ENCODE results near the gene WIPF1. TPM values are rescaled to one million over a fixed set of nuclear protein-coding genes. Genes with fewer than 3 reads are reported as not detected.
A peak's percentile ranks its signal among the peaks of the same experiment; 100 is the strongest.

The WIPF1 gene
- total RNA-seq, 2 donors from 2014 or later = 8.8 to 17.4 TPM

GRCh38 chr2:174585146-174585545 lies 12.5 kb downstream of the WIPF1 start:
- intact Hi-C loops (cut with DNase I, micrococcal nuclease) = no loop called here
- no peak for DNase-seq
- no peak for ATAC-seq

- DNase-seq = no peak
Measured at GRCh38 chr2:174581491-174581890, 16.1 kb downstream of the WIPF1 start.

DNA sequence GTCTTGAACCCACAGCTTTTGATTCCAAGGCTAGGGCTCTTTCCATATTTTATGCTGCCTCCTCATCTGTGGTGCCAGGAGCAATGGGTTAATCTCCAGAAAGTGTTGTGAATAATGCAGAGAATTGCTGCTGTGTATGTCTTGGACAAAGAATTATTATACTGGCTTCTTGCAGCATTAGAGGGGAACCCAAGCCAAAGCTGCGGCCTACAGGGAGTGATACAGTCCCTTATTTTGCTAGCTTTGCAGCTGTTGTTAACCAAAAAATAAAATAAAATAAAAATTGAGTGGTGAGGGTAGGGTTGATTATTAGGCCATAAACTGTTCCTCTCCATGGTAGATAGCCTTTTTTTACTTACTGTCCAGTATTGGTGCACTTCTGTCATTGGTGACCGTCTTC lies 16.7 kb downstream of the WIPF1 start:
- intact Hi-C loops (cut with DNase I, micrococcal nuclease) = no loop called here
- ATAC-seq = no peak
- no peak for DNase-seq

More at GRCh38 chr2:174581491-174581890, 16.1 kb downstream of the WIPF1 start:
- no peak for ATAC-seq
- intact Hi-C loops (cut with DNase I, micrococcal nuclease) = no loop called here

GRCh38 chr2:174577967-174578589 lies 19.5 kb downstream of the WIPF1 start:
- DNase-seq (no peak), ATAC-seq (no peak)
- intact Hi-C loops (cut with DNase I, micrococcal nuclease) = loop anchor here in 1 of 2 donors (10.0 kb wide), 1 partner anchor 107 kb away; no protein-coding TSS in a partner anchor

DNA sequence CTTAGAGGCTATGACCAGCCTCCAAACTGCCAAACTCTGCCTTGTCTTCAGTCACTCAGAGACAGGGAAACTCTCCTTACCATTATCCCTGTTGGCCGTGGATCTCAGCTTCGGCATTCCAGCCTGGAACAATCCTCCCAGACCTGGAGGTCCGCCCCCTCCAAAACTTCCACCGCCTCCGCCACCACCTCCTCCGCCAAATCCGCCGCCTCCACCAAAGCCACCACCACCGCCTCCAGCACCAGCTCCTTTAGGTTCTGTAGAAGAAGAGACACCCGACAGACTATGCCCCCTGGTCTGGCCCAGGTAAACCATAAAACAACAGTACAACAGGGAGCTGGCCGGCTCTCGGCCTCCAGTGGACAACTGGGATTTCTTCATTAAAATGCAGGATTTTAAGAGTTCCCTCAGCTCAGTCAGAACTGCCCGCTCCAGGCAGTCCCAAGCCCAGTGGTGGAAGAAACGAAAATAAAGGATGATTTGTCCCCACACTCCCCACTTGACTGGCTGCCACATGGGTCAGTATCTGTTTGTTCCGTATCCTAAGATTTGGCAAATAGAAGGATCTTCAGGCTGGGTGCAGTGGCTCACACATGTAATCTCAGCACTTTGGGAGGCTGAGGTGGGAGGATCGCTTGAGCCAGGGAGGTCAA lies 22.4 kb downstream of the WIPF1 start:
- DNase-seq = no peak
- no peak for ATAC-seq
- intact Hi-C loops (cut with DNase I, micrococcal nuclease) = loop anchor here in 1 of 2 donors (10.0 kb wide), 1 partner anchor 110 kb away; no protein-coding TSS in a partner anchor

DNA sequence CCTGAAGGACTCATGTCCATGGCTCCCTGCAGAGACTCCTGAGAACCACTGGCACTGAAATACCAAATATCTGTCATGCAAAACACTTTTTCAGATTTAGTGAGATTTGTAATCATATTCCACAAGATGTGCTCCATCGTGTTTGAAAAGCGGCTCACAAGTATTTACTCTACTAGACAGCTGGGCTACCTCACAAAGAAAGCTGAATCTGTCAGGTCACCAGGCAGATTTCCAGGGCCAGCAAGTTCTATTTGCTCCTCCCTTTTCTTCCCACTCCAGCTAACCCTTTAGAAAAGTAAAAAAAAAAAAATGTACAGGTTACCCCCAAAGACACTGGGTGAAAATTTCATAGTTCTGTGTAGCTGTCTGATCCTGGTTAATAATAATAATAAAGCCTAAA lies 22.9 kb downstream of the WIPF1 start:
- ATAC-seq (no peak), DNase-seq (no peak)
- intact Hi-C loops (cut with DNase I, micrococcal nuclease) = loop anchor here in 1 of 2 donors (10.0 kb wide), 1 partner anchor 110 kb away; no protein-coding TSS in a partner anchor

GRCh38 chr2:174573621-174574081 lies 24.0 kb downstream of the WIPF1 start:
- ATAC-seq (no peak), DNase-seq (no peak)
- intact Hi-C loops (cut with DNase I, micrococcal nuclease) = loop anchor here in 1 of 2 donors (10.0 kb wide), 1 partner anchor 111 kb away; no protein-coding TSS in a partner anchor

DNA sequence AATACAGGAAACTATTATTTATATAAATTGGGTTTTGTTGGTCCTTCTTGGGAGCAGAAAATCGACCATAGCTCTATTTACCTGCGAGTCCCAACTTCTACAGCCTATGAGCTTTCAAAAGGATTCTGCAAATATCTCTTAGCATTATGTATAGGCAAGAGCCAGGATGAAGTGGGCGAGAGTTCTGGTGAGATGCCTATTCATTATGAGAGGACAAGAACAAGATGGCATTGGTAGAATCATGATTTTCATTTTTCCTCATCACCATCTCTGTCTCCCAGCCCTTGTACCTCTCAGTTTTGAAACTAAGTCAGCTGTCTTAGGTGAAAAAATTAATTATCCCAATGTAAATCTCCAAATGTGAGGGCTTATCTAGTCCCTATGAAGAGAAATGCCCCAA lies 25.0 kb downstream of the WIPF1 start:
- DNase-seq (no peak), ATAC-seq (no peak)
- intact Hi-C loops (cut with DNase I, micrococcal nuclease) = loop anchor here in 1 of 2 donors (10.0 kb wide), 1 partner anchor 112 kb away; no protein-coding TSS in a partner anchor

- ATAC-seq = no peak
- DNase-seq = no peak
- intact Hi-C loops (cut with DNase I, micrococcal nuclease) = loop anchor here in 1 of 2 donors (10.0 kb wide), 1 partner anchor 113 kb away; no protein-coding TSS in a partner anchor
Measured at GRCh38 chr2:174571669-174572323, 25.8 kb downstream of the WIPF1 start.

- intact Hi-C loops (cut with DNase I, micrococcal nuclease) = loop anchor here in 1 of 2 donors (10.0 kb wide), 1 partner anchor 114 kb away; no protein-coding TSS in a partner anchor
- DNase-seq (no peak), ATAC-seq (no peak)
Measured at GRCh38 chr2:174570318-174570958, 27.2 kb downstream of the WIPF1 start.

DNA sequence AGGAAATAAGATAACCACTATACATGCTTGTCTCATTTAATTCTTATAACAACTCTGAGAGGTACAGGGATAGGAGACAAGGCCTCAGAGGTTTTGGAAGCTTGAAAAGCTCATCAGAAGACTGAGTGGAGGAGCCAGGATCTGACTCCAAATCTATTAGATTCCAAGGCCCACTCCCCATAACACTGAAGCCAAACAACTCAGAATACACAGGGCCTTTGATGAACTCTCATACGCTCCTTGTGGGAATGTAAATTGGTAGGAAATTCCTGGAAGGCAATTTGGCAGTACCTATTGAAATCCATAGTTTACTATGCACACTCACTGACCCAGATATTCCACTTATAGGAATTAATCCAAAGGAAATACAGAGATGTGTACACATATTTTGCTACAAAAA lies 27.9 kb downstream of the WIPF1 start:
- ATAC-seq = no peak
- DNase-seq = no peak
- intact Hi-C loops (cut with DNase I, micrococcal nuclease) = loop anchor here in 1 of 2 donors (10.0 kb wide), 1 partner anchor 115 kb away; no protein-coding TSS in a partner anchor

GRCh38 chr2:174568425-174568824 lies 29.2 kb downstream of the WIPF1 start:
- DNase-seq = no peak
- intact Hi-C loops (cut with DNase I, micrococcal nuclease) = no loop called here
- ATAC-seq = peak; percentile 41

DNA sequence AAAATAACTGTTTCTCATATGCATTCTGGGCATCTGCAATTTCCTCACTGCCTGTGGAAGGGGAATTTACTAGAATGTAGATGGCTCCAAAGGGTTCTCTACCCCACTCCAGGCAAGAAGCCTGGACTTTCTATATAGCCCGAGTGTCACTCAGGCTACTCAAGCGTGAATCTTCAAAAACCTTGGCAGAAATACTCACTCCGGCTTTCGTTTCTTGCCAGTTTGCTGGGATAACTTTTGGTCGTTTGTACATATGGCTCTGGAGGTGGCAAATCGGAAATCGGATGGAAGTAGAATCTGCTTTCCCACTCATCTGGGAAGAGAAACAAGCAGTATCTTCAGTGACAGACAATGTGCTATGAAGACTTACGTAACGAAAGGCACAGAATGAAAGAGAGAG lies 30.7 kb downstream of the WIPF1 start:
- no peak for DNase-seq
- ATAC-seq = no peak
- intact Hi-C loops (cut with DNase I, micrococcal nuclease) = no loop called here

GRCh38 chr2:174563530-174564282 lies 33.9 kb downstream of the WIPF1 start:
- ATAC-seq = no peak
- intact Hi-C loops (cut with DNase I, micrococcal nuclease) = no loop called here

GRCh38 chr2:174561972-174562370 lies 35.6 kb downstream of the WIPF1 start:
- DNase-seq (no peak), ATAC-seq (no peak)
- intact Hi-C loops (cut with DNase I, micrococcal nuclease) = no loop called here

More at GRCh38 chr2:174563530-174564282, 33.9 kb downstream of the WIPF1 start:
- no peak for DNase-seq

DNA sequence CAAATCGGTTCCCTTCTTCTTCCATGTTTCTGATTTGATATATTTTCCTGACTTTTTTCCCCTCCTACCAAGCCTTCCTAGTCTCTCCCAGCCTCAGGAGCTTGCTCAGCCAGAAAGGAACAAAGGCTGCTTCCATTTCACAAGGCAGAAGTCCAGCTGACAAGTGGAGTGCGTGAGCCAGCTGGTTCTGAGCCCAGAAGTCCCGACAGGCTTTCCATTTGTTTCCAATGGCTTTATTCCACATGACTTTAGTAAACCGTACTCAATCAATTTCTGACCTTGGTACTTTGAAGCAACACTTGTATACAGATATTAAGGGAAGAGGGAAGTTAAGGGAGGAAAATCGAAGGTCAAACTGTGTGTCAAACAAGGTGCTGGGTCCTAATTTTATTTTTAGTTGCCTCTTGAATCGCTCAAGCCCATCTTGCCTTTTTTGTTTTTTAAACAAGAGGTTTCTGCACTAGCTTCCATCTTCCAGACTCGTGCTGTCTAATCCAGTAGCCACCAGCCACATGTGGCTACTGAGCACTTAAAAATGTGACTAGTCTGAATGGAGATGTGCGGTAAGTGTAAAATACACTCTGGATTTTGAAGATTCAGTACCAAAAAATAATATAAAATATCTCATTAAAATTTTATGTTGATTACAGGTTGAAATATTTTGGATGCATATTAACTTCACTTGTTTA lies 36.2 kb downstream of the WIPF1 start:
- ATAC-seq (no peak), DNase-seq (peak; percentile 34 to 47)
- intact Hi-C loops (cut with DNase I, micrococcal nuclease) = no loop called here

DNA sequence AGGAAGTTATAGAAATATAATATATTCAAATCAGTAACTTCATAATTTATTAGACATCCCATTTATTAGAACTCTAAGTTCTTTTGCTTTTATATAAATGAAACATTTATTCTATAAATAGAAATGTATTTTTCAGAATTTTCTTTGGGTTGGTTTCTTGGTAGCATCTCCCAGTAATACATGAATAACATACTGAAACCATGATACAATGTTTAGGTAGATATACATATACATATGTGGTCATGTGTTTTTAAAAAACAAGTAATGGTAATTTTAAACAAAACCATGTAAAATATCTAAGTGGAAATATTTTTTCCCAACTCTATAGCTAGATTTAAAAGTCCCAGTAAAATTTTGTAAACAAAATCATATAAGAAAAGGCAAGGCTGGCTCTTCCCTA lies 36.9 kb downstream of the WIPF1 start:
- ATAC-seq (no peak), DNase-seq (no peak)
- intact Hi-C loops (cut with DNase I, micrococcal nuclease) = no loop called here

- no peak for ATAC-seq
- no peak for DNase-seq
- intact Hi-C loops (cut with DNase I, micrococcal nuclease) = no loop called here
Measured at GRCh38 chr2:174555998-174556397, 41.6 kb downstream of the WIPF1 start.
